IMR-90 (cell line): ENCODE results near the gene TBC1D8. TPM values are rescaled to one million over a fixed set of nuclear protein-coding genes. Genes with fewer than 3 reads are reported as not detected.

ENCODE experiments used
- ATAC-seq: fragments of 200-7000 bp; cut with Tn5 transposase; 2 replicates; pipeline ENCODE4 v1.9.1; 2020; ENCODE audit warnings: low read depth, mild to moderate bottlenecking, moderate library complexity
- BruUV-seq: library from RNA; stranded (reverse); fragments of 400-500 nt; replicated peaks from 2 replicates; lab custom pipeline; 2021; lab: Mats Ljungman, UMichigan
- CTCF ChIA-PET: fragments of 300-600 bp; formaldehyde crosslinking; extraction: SDS; loops from one replicate; lab custom pipeline; 2021; ENCODE audit warnings: antibody characterized with exemption; lab: Yijun Ruan, JAX
- POLR2A ChIA-PET: fragments of 300-600 bp; sonication (Branson Sonifier 250); formaldehyde crosslinking; loops from one replicate; lab custom pipeline; 2022; ENCODE audit warnings: antibody characterized with exemption; ENCODE audit not compliant: unreplicated experiment; lab: Charles Lee
- DNase-seq: peaks from one replicate; pipeline ENCODE4 v3.0.0; 2013
- H2AFZ ChIP-seq: replicated peaks from 2 replicates; pipeline ENCODE3; 2013; ENCODE audit warnings: low read length, mild to moderate bottlenecking; ENCODE audit not compliant: poor library complexity
- H2AK5ac ChIP-seq: 2 replicates; pipeline ENCODE4 v1.6.1; 2013; ENCODE audit warnings: low read depth, low read length, inconsistent platforms
- H2AK9ac ChIP-seq: replicated peaks from 2 replicates; pipeline ENCODE3; 2013; ENCODE audit warnings: mild to moderate bottlenecking, low read depth, low read length, moderate library complexity; ENCODE audit not compliant: poor library complexity
- H2BK120ac ChIP-seq: 2 replicates; pipeline ENCODE4 v1.6.1; 2013; ENCODE audit warnings: low read depth, low read length, inconsistent platforms
- H2BK15ac ChIP-seq: 3 replicates; pipeline ENCODE4 v1.6.1; 2013; ENCODE audit warnings: low read depth, low read length, inconsistent platforms
- H2BK20ac ChIP-seq: 2 replicates; pipeline ENCODE4 v1.6.1; 2013; ENCODE audit warnings: low read depth, mild to moderate bottlenecking, inconsistent platforms, low read length, moderate library complexity
- H2BK5ac ChIP-seq: 2 replicates; pipeline ENCODE4 v1.6.1; 2013; ENCODE audit warnings: mild to moderate bottlenecking, low read depth, low read length, inconsistent platforms; ENCODE audit not compliant: poor library complexity, severe bottlenecking
- H3K14ac ChIP-seq: replicated peaks from 2 replicates; pipeline ENCODE4 v1.6.1; 2013; ENCODE audit warnings: low read depth, low read length, inconsistent platforms
- H3K18ac ChIP-seq: 2 replicates; pipeline ENCODE4 v1.6.1; 2013; ENCODE audit warnings: low read depth, low read length, control low read depth
- H3K23ac ChIP-seq: 2 replicates; pipeline ENCODE4 v1.6.1; 2013; ENCODE audit warnings: low read depth, low read length, inconsistent platforms
- H3K27ac ChIP-seq: 2 replicates; pipeline ENCODE4 v1.5.1; 2013; ENCODE audit warnings: mild to moderate bottlenecking, control low read depth, low read length; ENCODE audit not compliant: insufficient read depth
- H3K27me3 ChIP-seq: 2 replicates; pipeline ENCODE4 v1.6.1; 2013; ENCODE audit warnings: low read length; ENCODE audit not compliant: control insufficient read depth, insufficient read depth
- H3K36me3 ChIP-seq: 2 replicates; pipeline ENCODE4 v1.6.1; 2013; ENCODE audit warnings: low read length, mixed read lengths; ENCODE audit not compliant: control insufficient read depth, insufficient read depth
- H3K4ac ChIP-seq: 2 replicates; pipeline ENCODE4 v1.6.1; 2013; ENCODE audit warnings: low read depth, low read length, inconsistent platforms
- H3K4me1 ChIP-seq: 2 replicates; pipeline ENCODE4 v1.6.1; 2013; ENCODE audit warnings: low read length, mixed read lengths; ENCODE audit not compliant: control insufficient read depth, insufficient read depth
- H3K4me2 ChIP-seq: 2 replicates; pipeline ENCODE4 v1.6.1; 2013; ENCODE audit warnings: low read depth, mild to moderate bottlenecking, control low read depth, low read length, moderate library complexity
- H3K4me3 ChIP-seq: 2 replicates; pipeline ENCODE4 v1.5.1; 2013; ENCODE audit warnings: low read depth, mild to moderate bottlenecking, control low read depth, low read length, moderate library complexity; ENCODE audit not compliant: insufficient read depth
- H3K56ac ChIP-seq: 2 replicates; pipeline ENCODE4 v1.6.1; 2013; ENCODE audit warnings: low read length, inconsistent platforms; ENCODE audit not compliant: insufficient read depth; ENCODE audit errors: extremely low read depth
- H3K79me1 ChIP-seq, 2 experiments: 2 replicates each; pipeline ENCODE4 v1.6.1; 2013; ENCODE audit warnings: low read length in 2 of 2, inconsistent platforms in 1 of 2, low read depth in 1 of 2
- H3K9ac ChIP-seq: 2 replicates; pipeline ENCODE4 v1.6.1; 2013; ENCODE audit warnings: low read depth, low read length, control low read depth
- H3K9me1 ChIP-seq: 2 replicates; pipeline ENCODE4 v1.6.1; 2013; ENCODE audit warnings: low read length, inconsistent platforms; ENCODE audit not compliant: insufficient read depth
- H3K9me3 ChIP-seq: 2 replicates; pipeline ENCODE4 v1.6.1; 2013; ENCODE audit warnings: low read length; ENCODE audit not compliant: control insufficient read depth, insufficient read depth
- H4K20me1 ChIP-seq: 2 replicates; pipeline ENCODE4 v1.6.1; 2013; ENCODE audit warnings: low read length, inconsistent platforms; ENCODE audit not compliant: insufficient read depth
- H4K5ac ChIP-seq: 2 replicates; pipeline ENCODE4 v1.6.1; 2013; ENCODE audit warnings: mild to moderate bottlenecking, low read depth, low read length, control low read depth
- H4K8ac ChIP-seq, 2 experiments: 2 replicates each; pipeline ENCODE4 v1.6.1; 2013; ENCODE audit warnings: low read depth in 2 of 2, low read length in 2 of 2, control low read depth in 1 of 2, inconsistent platforms in 1 of 2
- H4K91ac ChIP-seq: 2 replicates; pipeline ENCODE4 v1.6.1; 2013; ENCODE audit warnings: low read depth, low read length, inconsistent platforms; ENCODE audit not compliant: insufficient read depth
- CHD1 ChIP-seq: IDR thresholded peaks from 2 replicates; pipeline ENCODE4 v1.6.1; 2012; ENCODE audit warnings: low read depth, low read length, improper control_type of control experiment
- NFE2L2 ChIP-seq: fragments of 150-350 bp; IDR thresholded peaks from 2 replicates; pipeline ENCODE4 v1.6.1; 2016; ENCODE audit warnings: low read depth, mild to moderate bottlenecking, low read length
- WGBS, 2 experiments: methylation state at CpG; one replicate each; pipeline versions ENCODE4 v1.1.5 to v1.1.7; 2013; ENCODE audit warnings: missing lambda C conversion rate in 2 of 2; ENCODE audit not compliant: insufficient read length in 1 of 2; ENCODE audit errors: extremely low coverage in 2 of 2; 5-methylcytosine and 5-hydroxymethylcytosine counted together
- dilution Hi-C: fragments of 300-500 bp; cut with HindIII; formaldehyde crosslinking; loops from one replicate; pipeline ENCODE4 v1.14.3; 2018; ENCODE audit warnings: low sequenced_read_pairs; ENCODE audit not compliant: unreplicated experiment
- in situ Hi-C: fragments of 300-500 bp; cut with MboI; formaldehyde crosslinking; loops from 3 replicates; pipeline ENCODE4 v1.14.3; 2019; ENCODE audit warnings: low sequenced_read_pairs, inconsistent platforms, mixed read lengths
- intact Hi-C: fragments of 100-400 bp; cut with micrococcal nuclease; formaldehyde crosslinking; loops from 2 replicates; pipeline ENCODE4 v1.10.0; 2022
- polyA plus RNA-seq, 3 experiments: library from polyadenylated mRNA; depleted of rRNA; stranded (reverse); fragments of >200 nt; gene quantifications; 2 replicates each; pipeline ENCODE4 v1.2.3, GENCODE V29; 2012; ENCODE audit warnings: low replicate concordance in 1 of 3
- total RNA-seq: library from RNA; depleted of rRNA; stranded (reverse); fragments of >200 nt; gene quantifications from 2 replicates; pipeline ENCODE4 v1.2.3, GENCODE V29; 2012

Gene TBC1D8
- total and polyA plus RNA-seq, 2 of the 4 experiments (the other 2 are of a cell fraction) = 1.3 to 1.5 TPM

DNA sequence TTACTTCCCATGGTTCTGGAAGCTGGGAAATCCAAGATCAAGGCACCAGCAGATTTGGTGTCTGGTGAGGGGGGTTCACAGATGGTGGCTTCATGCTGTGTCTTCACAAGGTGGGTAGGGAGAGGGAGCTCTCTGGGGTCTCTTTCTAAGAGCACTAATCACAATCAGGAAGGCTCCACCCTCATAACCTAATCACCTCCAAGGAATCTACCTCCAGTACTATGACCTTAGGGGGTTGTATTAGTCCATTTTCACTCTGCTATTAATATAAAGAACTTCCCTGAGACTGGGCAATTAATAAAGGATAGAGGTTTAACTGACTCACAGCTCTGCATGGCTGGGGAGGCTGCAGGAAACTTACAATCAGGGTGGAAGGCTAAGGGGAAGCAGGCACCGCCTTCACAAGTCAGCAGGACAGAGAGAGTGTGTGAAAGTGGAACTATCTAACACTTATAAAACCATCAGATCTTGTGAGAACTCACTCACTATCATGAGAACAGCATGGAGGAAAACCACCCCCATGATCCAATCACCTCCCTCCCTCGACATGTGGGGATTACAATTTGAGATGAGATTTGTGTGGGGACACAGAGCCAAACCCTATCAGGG, 17.6 kb downstream of the TBC1D8 start:
- intact Hi-C loops = no loop called here
- Histone ChIP-seq H2BK15ac (no peak overlapping the region), H3K9ac (no peak overlapping the region), H3K18ac (no peak overlapping the region), H3K9me1 (no peaks in the 10 kb centered on the region), H3K23ac (no peak overlapping the region), H2BK120ac (no peak overlapping the region), H3K79me1 (peaks cover 0 to 17% of the 10 kb centered on the region in 2 experiments; a peak in 3 of 4 replicates), H2AK5ac (no peak overlapping the region), H3K4me3 (no peak overlapping the region), H3K56ac (no peak overlapping the region), H2AK9ac (no peak overlapping the region), H3K4me2 (no peak overlapping the region), H3K27ac (no peak overlapping the region), H3K14ac (no peak overlapping the region), H4K5ac (no peak overlapping the region), H4K20me1 (no peaks in the 10 kb centered on the region), H2BK5ac (no peak overlapping the region), H2BK20ac (no peak overlapping the region), H3K4ac (no peak overlapping the region), H4K91ac (no peak overlapping the region), H3K27me3 (peaks cover under 1% of the 10 kb centered on the region; the same call in 1 of the 2 replicates), H4K8ac (no peak overlapping the region), H2AFZ (no peak overlapping the region), H3K4me1 (no peaks in the 10 kb centered on the region), H3K9me3 (no peaks in the 10 kb centered on the region), H3K36me3 (no peaks in the 10 kb centered on the region)
- ChIA-PET CTCF (no interaction called here), POLR2A (no interaction called here)
- TF ChIP-seq CHD1 (no peak), NFE2L2 (no peak)
- no CpG with 5 or more reads among the region's 2 CpGs for WGBS, 2 experiments
- ATAC-seq (no peak), DNase-seq (no peak)
- BruUV-seq = no TSS peak
- dilution Hi-C loops = no loop called here
- in situ Hi-C loops = no loop called here
